Measurements from ENCODE around the gene GPR176.

DNA sequence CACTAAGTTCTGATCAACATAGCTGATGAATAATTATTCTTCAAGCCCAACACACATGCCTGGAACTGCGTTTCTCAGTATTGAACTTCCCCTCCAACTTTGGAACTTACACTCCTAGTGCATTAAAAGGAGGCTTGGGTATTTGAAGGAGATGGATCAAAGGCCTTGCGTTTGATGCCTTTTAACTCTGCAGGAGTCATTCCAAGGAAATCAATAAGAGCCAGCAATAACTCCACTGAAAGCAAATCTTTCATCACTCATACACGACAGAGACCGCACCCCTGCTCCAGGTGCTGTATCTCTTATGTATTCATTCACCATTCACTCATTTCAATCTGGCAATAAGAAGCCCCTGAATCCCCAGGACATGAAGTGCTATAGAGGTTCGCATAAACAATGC is 123.5 kb downstream of the GPR176 start:
- no peak for TF ChIP-seq GABPA (IDR thresholded peaks at IDR 0.05; ENCODE audit: low read depth)
- TF ChIP-seq, protein P1, sequence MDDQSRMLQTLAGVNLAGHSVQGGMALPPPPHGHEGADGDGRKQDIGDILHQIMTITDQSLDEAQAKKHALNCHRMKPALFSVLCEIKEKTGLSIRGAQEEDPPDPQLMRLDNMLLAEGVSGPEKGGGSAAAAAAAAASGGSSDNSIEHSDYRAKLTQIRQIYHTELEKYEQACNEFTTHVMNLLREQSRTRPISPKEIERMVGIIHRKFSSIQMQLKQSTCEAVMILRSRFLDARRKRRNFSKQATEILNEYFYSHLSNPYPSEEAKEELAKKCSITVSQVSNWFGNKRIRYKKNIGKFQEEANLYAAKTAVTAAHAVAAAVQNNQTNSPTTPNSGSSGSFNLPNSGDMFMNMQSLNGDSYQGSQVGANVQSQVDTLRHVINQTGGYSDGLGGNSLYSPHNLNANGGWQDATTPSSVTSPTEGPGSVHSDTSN (IDR thresholded peaks at IDR 0.05): no peak
- no peak for TF ChIP-seq EZH2phosphoT487 (IDR thresholded peaks at IDR 0.05; ENCODE audit: borderline replicate concordance, low read depth)
- TF ChIP-seq RFX5 (IDR thresholded peaks at IDR 0.05; ENCODE audit: low read length): no peak
- no peak for TF ChIP-seq EP300 (IDR thresholded peaks at IDR 0.05; ENCODE audit: borderline replicate concordance in 1 of 2, low read depth in 1 of 2, low read length in 1 of 2)
- TF ChIP-seq NFIC (IDR thresholded peaks at IDR 0.05; ENCODE audit: borderline replicate concordance): no peak
- no peak for TF ChIP-seq CTCF (IDR thresholded peaks at IDR 0.05)
- no peak for TF ChIP-seq RAD21 (IDR thresholded peaks at IDR 0.05; ENCODE audit: low read length)
- TF ChIP-seq JUND (IDR thresholded peaks at IDR 0.05): no peak
- no peak for TF ChIP-seq TAF1 (IDR thresholded peaks at IDR 0.05; ENCODE audit: borderline replicate concordance, low read depth, low read length)
- TF ChIP-seq MAX (IDR thresholded peaks at IDR 0.05; ENCODE audit: low read depth): no peak
- TF ChIP-seq TEAD4 (IDR thresholded peaks at IDR 0.05; ENCODE audit: borderline replicate concordance, insufficient read depth): no peak
- no peak for TF ChIP-seq FOXJ3 (CRISPR knock-in tag; IDR thresholded peaks at IDR 0.05)

All from SK-N-SH (cell line).